H1 (cell line): Measurements from ENCODE around the gene DOK6. TPM values are rescaled to one million over a fixed set of nuclear protein-coding genes. Genes with fewer than 3 reads are reported as not detected.

Source experiments
- CTCF ChIA-PET: fragments of 300-600 bp; sonication (Branson Sonifier 250); formaldehyde crosslinking; loops from one replicate; lab custom pipeline; 2021; ENCODE audit not compliant: partially characterized antibody; lab: Charles Lee
- POLR2A ChIA-PET: fragments of 300-600 bp; sonication (Branson Sonifier 250); formaldehyde crosslinking; loops from one replicate; lab custom pipeline; 2021; ENCODE audit warnings: inconsistent platforms; ENCODE audit not compliant: partially characterized antibody; lab: Charles Lee
- DNase-seq, 2 experiments: peaks; one replicate each; pipeline versions ENCODE4 v3.0.0 to v3.0.0-alpha.2; 2010 to 2022; ENCODE audit warnings: low spot score in 2 of 2, low read depth in 1 of 2, mixed read lengths in 1 of 2
- FAIRE-seq: peaks from 2 replicates; lab custom pipeline; 2011; peaks lifted over from hg19 to GRCh38; lab: Jason Lieb, UNC
- H2AFZ ChIP-seq: 2 replicates; pipeline ENCODE4 v1.8.1; 2012; ENCODE audit warnings: low read length, inconsistent platforms
- H2AK5ac ChIP-seq: 2 replicates; pipeline ENCODE4 v1.6.1; 2013; ENCODE audit warnings: low read depth, low read length
- H2BK120ac ChIP-seq: replicated peaks from 2 replicates; pipeline ENCODE3; 2013; ENCODE audit warnings: low read depth, low read length, inconsistent platforms
- H2BK12ac ChIP-seq: 2 replicates; pipeline ENCODE4 v1.6.1; 2013; ENCODE audit warnings: low read depth, low read length
- H2BK15ac ChIP-seq: 2 replicates; pipeline ENCODE4 v1.6.1; 2013; ENCODE audit warnings: low read length
- H2BK20ac ChIP-seq: 2 replicates; pipeline ENCODE4 v1.6.1; 2013; ENCODE audit warnings: low read length
- H2BK5ac ChIP-seq: 2 replicates; pipeline ENCODE4 v1.6.1; 2013; ENCODE audit warnings: low read depth, low read length
- H3K14ac ChIP-seq: 2 replicates; pipeline ENCODE4 v1.6.1; 2013; ENCODE audit warnings: inconsistent platforms; ENCODE audit not compliant: insufficient read length
- H3K18ac ChIP-seq: 2 replicates; pipeline ENCODE4 v1.6.1; 2013; ENCODE audit warnings: low read length; ENCODE audit errors: extremely low read depth
- H3K23ac ChIP-seq: 2 replicates; pipeline ENCODE4 v1.6.1; 2013; ENCODE audit warnings: inconsistent platforms; ENCODE audit not compliant: insufficient read length
- H3K23me2 ChIP-seq: 2 replicates; pipeline ENCODE4 v1.6.1; 2013; ENCODE audit warnings: low read depth, low read length
- H3K27ac ChIP-seq: 2 replicates; pipeline ENCODE4 v1.6.1; 2011; ENCODE audit warnings: low read depth, low read length, inconsistent platforms
- H3K27me3 ChIP-seq, 4 experiments: replicated peaks in 1 of 4; 1 replicate in 1 of 4; 2 replicates in 3 of 4; pipeline versions ENCODE4 v1.6.1 to v1.8.1; 2011 to 2013; ENCODE audit warnings: low read length in 3 of 4, mild to moderate bottlenecking in 3 of 4, inconsistent platforms in 2 of 4, mixed read lengths in 2 of 4, moderate library complexity in 1 of 4; ENCODE audit not compliant: control insufficient read depth in 3 of 4, insufficient read depth in 3 of 4; ENCODE audit errors: extremely low read depth in 1 of 4
- H3K36me3 ChIP-seq, 4 experiments: 2 replicates each; pipeline versions ENCODE4 v1.6.1 to v1.8.1; 2011 to 2013; ENCODE audit warnings: mild to moderate bottlenecking in 4 of 4, low read length in 3 of 4, moderate library complexity in 2 of 4, control low read depth in 1 of 4, inconsistent platforms in 1 of 4; ENCODE audit not compliant: insufficient read depth in 4 of 4, control insufficient read depth in 2 of 4
- H3K4ac ChIP-seq: replicated peaks from 2 replicates; pipeline ENCODE3; 2013; ENCODE audit warnings: low read length, low read depth, mixed read lengths, inconsistent platforms; ENCODE audit not compliant: insufficient read length
- H3K4me1 ChIP-seq, 4 experiments: replicated peaks in 1 of 4; 1 replicate in 1 of 4; 2 replicates in 3 of 4; pipeline versions ENCODE4 v1.6.1 to v1.8.1; 2011 to 2013; ENCODE audit warnings: low read length in 3 of 4, inconsistent platforms in 2 of 4, mixed read lengths in 1 of 4; ENCODE audit not compliant: insufficient read depth in 4 of 4, control insufficient read depth in 3 of 4
- H3K4me2 ChIP-seq, 2 experiments: 2 replicates each; pipeline versions ENCODE4 v1.6.1 to v1.8.1; 2011 to 2013; ENCODE audit warnings: low read depth in 2 of 2, low read length in 2 of 2, control low read depth in 1 of 2, inconsistent platforms in 1 of 2, mild to moderate bottlenecking in 1 of 2; ENCODE audit not compliant: insufficient read depth in 1 of 2
- H3K4me3 ChIP-seq, 4 experiments: fragments of 200-600, 300-600 bp in 1 of 4; sonication (generic), shearing (Covaris generic), sonication (Bioruptor Twin) in 1 of 4; 2 replicates each; pipeline versions ENCODE4 v1.5.1 to v1.8.1; 2011 to 2016; ENCODE audit warnings: low read length in 4 of 4, low read depth in 3 of 4, control low read depth in 2 of 4, inconsistent platforms in 2 of 4, mild to moderate bottlenecking in 2 of 4, mixed read lengths in 1 of 4, moderate library complexity in 1 of 4; ENCODE audit not compliant: insufficient read depth in 2 of 4; ENCODE audit errors: extremely low read depth in 1 of 4
- H3K56ac ChIP-seq: replicated peaks from 2 replicates; pipeline ENCODE3; 2013; ENCODE audit warnings: low read depth, mild to moderate bottlenecking, mixed read lengths, low read length, inconsistent platforms; ENCODE audit not compliant: insufficient read length
- H3K79me1 ChIP-seq: 2 replicates; pipeline ENCODE4 v1.6.1; 2013; ENCODE audit warnings: low read depth, low read length, control low read depth
- H3K79me2 ChIP-seq, 2 experiments: 2 replicates each; pipeline versions ENCODE4 v1.6.1 to v1.8.1; 2012 to 2013; ENCODE audit warnings: low read length in 2 of 2, mild to moderate bottlenecking in 2 of 2, inconsistent platforms in 1 of 2; ENCODE audit not compliant: insufficient read depth in 2 of 2, control insufficient read depth in 1 of 2
- H3K9ac ChIP-seq, 4 experiments: replicated peaks in 1 of 4; 1 replicate in 1 of 4; 2 replicates in 3 of 4; pipeline versions ENCODE4 v1.6.1 to v1.8.1; 2011 to 2013; ENCODE audit warnings: low read depth in 3 of 4, low read length in 3 of 4, control low read depth in 2 of 4, mild to moderate bottlenecking in 2 of 4, moderate library complexity in 2 of 4, inconsistent platforms in 1 of 4; ENCODE audit errors: extremely low read depth in 1 of 4
- H3K9me3 ChIP-seq, 2 experiments: 2 replicates each; pipeline versions ENCODE4 v1.6.1 to v1.8.1; 2012 to 2013; ENCODE audit warnings: mild to moderate bottlenecking in 2 of 2, moderate library complexity in 2 of 2, control low read depth in 1 of 2, inconsistent platforms in 1 of 2, low read depth in 1 of 2, low read length in 1 of 2, mixed read lengths in 1 of 2; ENCODE audit not compliant: insufficient read depth in 2 of 2
- H4K20me1 ChIP-seq, 2 experiments: replicated peaks in 1 of 2; 2 replicates each; pipeline versions ENCODE3 to v1.8.1; 2011 to 2013; ENCODE audit warnings: inconsistent platforms in 2 of 2, low read length in 2 of 2, mild to moderate bottlenecking in 1 of 2; ENCODE audit not compliant: insufficient read depth in 2 of 2, control insufficient read depth in 1 of 2
- H4K5ac ChIP-seq: 2 replicates; pipeline ENCODE4 v1.6.1; 2013; ENCODE audit warnings: low read length, low read depth, mixed read lengths, inconsistent platforms; ENCODE audit not compliant: insufficient read length
- H4K8ac ChIP-seq: 2 replicates; pipeline ENCODE4 v1.8.0; 2013; ENCODE audit warnings: mild to moderate bottlenecking, moderate library complexity, low read length, inconsistent platforms; ENCODE audit not compliant: insufficient read depth; ENCODE audit errors: extremely low read depth
- H4K91ac ChIP-seq: replicated peaks from 2 replicates; pipeline ENCODE3; 2013; ENCODE audit warnings: low read length, mixed read lengths, inconsistent platforms; ENCODE audit not compliant: insufficient read length
- ASH2L ChIP-seq: fragments of 200-600, 300-600 bp; sonication (generic); IDR thresholded peaks from one replicate; pipeline ENCODE4 v1.7.1; 2017; ENCODE audit warnings: low read length
- BACH1 ChIP-seq: IDR thresholded peaks from 2 replicates; pipeline ENCODE4 v1.6.1; 2012; ENCODE audit warnings: low read length, improper control_type of control experiment
- BCL11A ChIP-seq, 2 experiments: IDR thresholded peaks; one replicate each; pipeline ENCODE4 v1.6.1; 2011; ENCODE audit warnings: low read depth in 2 of 2, low read length in 2 of 2, mild to moderate bottlenecking in 2 of 2
- CHD2 ChIP-seq: IDR thresholded peaks from 2 replicates; pipeline ENCODE4 v1.6.1; 2012; ENCODE audit warnings: low read length, improper control_type of control experiment
- CTBP2 ChIP-seq: IDR thresholded peaks from 2 replicates; pipeline ENCODE4 v1.7.0; 2011; ENCODE audit warnings: borderline replicate concordance, mild to moderate bottlenecking, moderate library complexity, mixed read lengths, low read length; ENCODE audit not compliant: insufficient read depth, insufficient read length
- FOSL1 ChIP-seq: IDR thresholded peaks from 2 replicates; pipeline ENCODE4 v1.6.1; 2011; ENCODE audit warnings: mild to moderate bottlenecking, low read depth, low read length, moderate library complexity; ENCODE audit not compliant: insufficient read depth
- GTF2F1 ChIP-seq: IDR thresholded peaks from 2 replicates; pipeline ENCODE4 v1.6.1; 2012; ENCODE audit warnings: low read depth, low read length, improper control_type of control experiment, borderline replicate concordance
- KDM4A ChIP-seq: IDR thresholded peaks from one replicate; pipeline ENCODE4 v1.7.1; 2012; ENCODE audit warnings: low read depth, mild to moderate bottlenecking, moderate library complexity, low read length, inconsistent platforms; ENCODE audit not compliant: severe bottlenecking
- POLR2AphosphoS5 ChIP-seq: IDR thresholded peaks from 2 replicates; pipeline ENCODE4 v1.6.1; 2011; ENCODE audit warnings: low read depth, low read length
- SP2 ChIP-seq: IDR thresholded peaks from 2 replicates; pipeline ENCODE4 v1.6.1; 2012; ENCODE audit warnings: mild to moderate bottlenecking, low read length, inconsistent platforms
- WGBS, 2 experiments: shearing (Covaris generic) in 1 of 2; methylation state at CpG; one replicate each; pipeline versions ENCODE4 v1.1.6 to v1.1.7; 2013 to 2015; ENCODE audit warnings: low lambda C conversion rate in 2 of 2, mixed read lengths in 2 of 2, inconsistent platforms in 1 of 2, low coverage in 1 of 2, missing lambda C conversion rate in 1 of 2; ENCODE audit not compliant: insufficient replicate concordance in 2 of 2, insufficient coverage in 1 of 2, insufficient read length in 1 of 2; ENCODE audit errors: extremely low coverage in 1 of 2, missing lambda C conversion rate in 1 of 2; 5-methylcytosine and 5-hydroxymethylcytosine counted together
- polyA plus RNA-seq, 7 experiments: library from polyadenylated mRNA; depleted of rRNA in 3 of 7; stranded (reverse) in 5 of 7; unstranded in 2 of 7; fragments of >200 nt in 5 of 7; fragments of 200-250 nt in 2 of 7; gene quantifications; 1 replicate in 5 of 7; 2 replicates in 1 of 7; 4 replicates in 1 of 7; pipeline versions ENCODE4 v1.2.1 to v1.2.3, GENCODE V29; 2011 to 2013; ENCODE audit warnings: missing spikeins in 2 of 7, mixed read lengths in 2 of 7
- total RNA-seq: library from RNA; stranded (reverse); fragmentation: NEBNext Ultra II Directional; extraction: Animal tissue kit (Norgen Biotek cat#: 25700); gene quantifications from 2 replicates; pipeline ENCODE4 v1.2.1, GENCODE V29; 2021
- TF ChIP-seq, protein P1 (sequence below): IDR thresholded peaks from 2 replicates; pipeline ENCODE4 v1.6.1; 2012; ENCODE audit warnings: inconsistent platforms
- TF ChIP-seq, protein P2 (sequence below), 3 experiments: IDR thresholded peaks; 1 replicate in 2 of 3; 2 replicates in 1 of 3; pipeline versions ENCODE4 v1.5.1 to v1.6.1; 2011; ENCODE audit warnings: low read length in 3 of 3, mild to moderate bottlenecking in 3 of 3, inconsistent platforms in 2 of 3, low read depth in 1 of 3, moderate library complexity in 1 of 3; ENCODE audit not compliant: insufficient read depth in 1 of 3; ENCODE audit errors: control extremely low read depth in 1 of 3

The DOK6 gene
- total and polyA plus RNA-seq, 2 of the 8 experiments (the other 6 are each of a cell fraction or from before 2014, with no cell fraction given) = 0.33 to 0.50 TPM

DNA sequence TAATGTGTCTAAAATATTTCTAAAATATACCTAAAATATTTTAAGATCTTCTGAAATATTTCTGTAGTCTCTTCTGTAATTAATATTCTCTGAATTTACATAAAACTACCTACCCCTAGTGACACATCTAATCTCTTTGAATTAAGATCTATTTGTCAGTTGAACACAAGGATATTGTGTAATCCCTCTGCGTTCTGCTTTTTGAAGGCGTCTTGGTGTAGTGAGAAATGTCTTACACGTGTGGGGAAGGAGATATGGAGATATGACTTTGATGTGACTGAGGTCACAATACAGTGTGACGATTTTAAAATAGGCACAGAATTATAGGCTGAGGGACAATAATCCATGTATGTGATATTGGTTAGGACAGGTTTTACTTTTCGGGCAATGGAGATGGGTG, 79.8 kb downstream of the DOK6 start:
- H3K79me1 ChIP-seq = no peaks in the 10 kb centered on the region
- no peak overlapping the region for H4K5ac ChIP-seq
- H3K9me3 ChIP-seq = no peaks in the 10 kb centered on the region
- no peaks in the 10 kb centered on the region for H3K23me2 ChIP-seq
- no peak overlapping the region for H2BK12ac ChIP-seq
- ChIA-PET POLR2A (no interaction called here), CTCF (no interaction called here)
- no peak overlapping the region for H3K14ac ChIP-seq
- H3K9ac ChIP-seq = no peak overlapping the region
- no peak overlapping the region for H3K4ac ChIP-seq
- H2AK5ac ChIP-seq = no peak overlapping the region
- H2BK120ac ChIP-seq = no peak overlapping the region
- no peaks in the 10 kb centered on the region for H3K4me1 ChIP-seq
- H3K79me2 ChIP-seq = no peaks in the 10 kb centered on the region
- H4K20me1 ChIP-seq = no peaks in the 10 kb centered on the region
- DNase-seq (no peak), FAIRE-seq (no peak)
- H3K27me3 ChIP-seq = no peaks in the 10 kb centered on the region
- no peak overlapping the region for H3K18ac ChIP-seq
- no peak overlapping the region for H2BK20ac ChIP-seq
- 88% methylated on average over 5 of the region's 5 CpGs; no CpG with 5 or more reads in 1 of the 2 experiments for WGBS, 2 experiments
- H3K36me3 ChIP-seq = no peaks in the 10 kb centered on the region
- H3K4me3 ChIP-seq = no peak overlapping the region
- TF ChIP-seq CHD2 (no peak), CTBP2 (no peak), FOSL1 (no peak), ASH2L (no peak), BCL11A (IDR thresholded peaks at IDR 0.05; ENCODE audit: low read depth in 2 of 2, low read length in 2 of 2) (no peak), KDM4A (no peak), POLR2AphosphoS5 (no peak), GTF2F1 (no peak), BACH1 (no peak), SP2 (no peak)
- TF ChIP-seq, protein P1, sequence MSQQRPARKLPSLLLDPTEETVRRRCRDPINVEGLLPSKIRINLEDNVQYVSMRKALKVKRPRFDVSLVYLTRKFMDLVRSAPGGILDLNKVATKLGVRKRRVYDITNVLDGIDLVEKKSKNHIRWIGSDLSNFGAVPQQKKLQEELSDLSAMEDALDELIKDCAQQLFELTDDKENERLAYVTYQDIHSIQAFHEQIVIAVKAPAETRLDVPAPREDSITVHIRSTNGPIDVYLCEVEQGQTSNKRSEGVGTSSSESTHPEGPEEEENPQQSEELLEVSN = no peak
- TF ChIP-seq, protein P2, sequence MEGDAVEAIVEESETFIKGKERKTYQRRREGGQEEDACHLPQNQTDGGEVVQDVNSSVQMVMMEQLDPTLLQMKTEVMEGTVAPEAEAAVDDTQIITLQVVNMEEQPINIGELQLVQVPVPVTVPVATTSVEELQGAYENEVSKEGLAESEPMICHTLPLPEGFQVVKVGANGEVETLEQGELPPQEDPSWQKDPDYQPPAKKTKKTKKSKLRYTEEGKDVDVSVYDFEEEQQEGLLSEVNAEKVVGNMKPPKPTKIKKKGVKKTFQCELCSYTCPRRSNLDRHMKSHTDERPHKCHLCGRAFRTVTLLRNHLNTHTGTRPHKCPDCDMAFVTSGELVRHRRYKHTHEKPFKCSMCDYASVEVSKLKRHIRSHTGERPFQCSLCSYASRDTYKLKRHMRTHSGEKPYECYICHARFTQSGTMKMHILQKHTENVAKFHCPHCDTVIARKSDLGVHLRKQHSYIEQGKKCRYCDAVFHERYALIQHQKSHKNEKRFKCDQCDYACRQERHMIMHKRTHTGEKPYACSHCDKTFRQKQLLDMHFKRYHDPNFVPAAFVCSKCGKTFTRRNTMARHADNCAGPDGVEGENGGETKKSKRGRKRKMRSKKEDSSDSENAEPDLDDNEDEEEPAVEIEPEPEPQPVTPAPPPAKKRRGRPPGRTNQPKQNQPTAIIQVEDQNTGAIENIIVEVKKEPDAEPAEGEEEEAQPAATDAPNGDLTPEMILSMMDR (IDR thresholded peaks at IDR 0.05; ENCODE audit: control extremely low read depth in 1 of 3, insufficient read depth in 1 of 3, low read depth in 1 of 3, low read length in 3 of 3) = no peak
- no peak overlapping the region for H4K91ac ChIP-seq
- H3K4me2 ChIP-seq = no peak overlapping the region
- no peak overlapping the region for H3K56ac ChIP-seq
- H3K27ac ChIP-seq = no peak overlapping the region
- H2AFZ ChIP-seq = no peak overlapping the region
- H4K8ac ChIP-seq = no peak overlapping the region
- no peak overlapping the region for H2BK5ac ChIP-seq
- no peak overlapping the region for H3K23ac ChIP-seq
- H2BK15ac ChIP-seq = no peak overlapping the region
